ENCODE results near the gene RAB40C. TPM values are rescaled to one million over a fixed set of nuclear protein-coding genes. Genes with fewer than 3 reads are reported as not detected.

The RAB40C gene
- total RNA-seq, 2 donors from 2014 or later: 11.1 to 13.5 TPM

GRCh38 chr16:674214-674881 is 84.5 kb downstream of the RAB40C start:
- no peak overlapping the region for H3K4me3 ChIP-seq
- no peaks in the 10 kb centered on the region for H3K9me3 ChIP-seq
- TF ChIP-seq, protein P1, sequence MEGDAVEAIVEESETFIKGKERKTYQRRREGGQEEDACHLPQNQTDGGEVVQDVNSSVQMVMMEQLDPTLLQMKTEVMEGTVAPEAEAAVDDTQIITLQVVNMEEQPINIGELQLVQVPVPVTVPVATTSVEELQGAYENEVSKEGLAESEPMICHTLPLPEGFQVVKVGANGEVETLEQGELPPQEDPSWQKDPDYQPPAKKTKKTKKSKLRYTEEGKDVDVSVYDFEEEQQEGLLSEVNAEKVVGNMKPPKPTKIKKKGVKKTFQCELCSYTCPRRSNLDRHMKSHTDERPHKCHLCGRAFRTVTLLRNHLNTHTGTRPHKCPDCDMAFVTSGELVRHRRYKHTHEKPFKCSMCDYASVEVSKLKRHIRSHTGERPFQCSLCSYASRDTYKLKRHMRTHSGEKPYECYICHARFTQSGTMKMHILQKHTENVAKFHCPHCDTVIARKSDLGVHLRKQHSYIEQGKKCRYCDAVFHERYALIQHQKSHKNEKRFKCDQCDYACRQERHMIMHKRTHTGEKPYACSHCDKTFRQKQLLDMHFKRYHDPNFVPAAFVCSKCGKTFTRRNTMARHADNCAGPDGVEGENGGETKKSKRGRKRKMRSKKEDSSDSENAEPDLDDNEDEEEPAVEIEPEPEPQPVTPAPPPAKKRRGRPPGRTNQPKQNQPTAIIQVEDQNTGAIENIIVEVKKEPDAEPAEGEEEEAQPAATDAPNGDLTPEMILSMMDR (IDR thresholded peaks at IDR 0.05): no peak
- no peaks in the 10 kb centered on the region for H3K27me3 ChIP-seq
- DNase-seq (ENCODE audit: low spot score): no peak
- peak overlapping the region; percentile 23 to 47 for H3K27ac ChIP-seq
- H3K4me1 ChIP-seq: peaks cover 0 to 31% of the 10 kb centered on the region in 2 donors
- peaks cover 44% of the 10 kb centered on the region for H3K36me3 ChIP-seq

DNA sequence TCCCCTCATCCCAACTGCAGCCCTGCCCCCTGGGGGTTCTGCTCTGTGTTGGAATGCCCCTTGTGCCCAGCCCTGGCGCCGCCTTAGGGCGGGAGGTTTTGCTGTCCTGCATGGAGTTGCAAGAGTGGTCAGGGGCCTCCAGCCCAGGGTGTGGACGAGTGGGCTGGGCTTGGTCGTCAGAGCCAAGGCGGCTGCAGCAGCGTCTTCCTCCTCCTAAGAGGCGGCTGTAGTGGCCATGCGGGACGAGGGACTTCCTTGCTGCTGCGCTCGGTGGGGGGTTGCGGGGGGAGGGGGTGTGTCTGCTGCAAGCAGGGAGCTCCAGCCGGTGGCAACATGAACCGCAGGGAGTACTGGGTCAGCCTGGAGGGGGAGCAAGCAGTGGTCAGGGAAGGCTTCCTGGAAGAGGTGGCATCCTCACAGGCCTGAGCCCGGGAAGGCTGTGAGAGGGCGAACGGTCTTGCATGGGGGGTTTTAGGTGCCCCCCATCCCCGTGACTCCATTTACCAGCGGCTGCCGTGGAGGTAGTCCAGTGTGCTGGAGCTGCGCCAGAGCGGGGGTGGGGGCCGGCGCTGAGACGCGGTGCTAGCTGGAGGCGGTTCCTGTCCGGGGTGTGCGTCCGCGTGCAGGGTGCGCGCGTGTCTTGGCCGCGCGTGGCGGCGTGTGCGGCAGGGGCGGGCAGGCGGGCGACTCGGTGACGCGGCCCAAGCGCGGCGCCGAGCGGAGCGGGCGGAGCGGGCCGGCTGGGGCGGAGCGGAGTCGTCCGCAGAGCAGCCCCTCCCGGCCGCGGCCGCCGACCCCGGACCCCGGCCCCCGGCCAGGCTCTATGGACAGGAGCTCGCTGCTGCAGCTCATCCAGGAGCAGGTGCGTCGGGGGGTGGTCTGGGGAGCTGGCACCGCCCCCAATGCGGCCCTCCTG is 85.4 kb downstream of the RAB40C start, which contains the start of gene RHBDL1:
RHBDL1 (plus strand) TSS at position 704 of the 916 bp plus-strand sequence; CDS start at position 824, 120 bp downstream.
- peak within 1 kb of the TSS; percentile 23 to 53 for H3K27ac ChIP-seq
- H3K27me3 ChIP-seq: no peaks in the 10 kb centered on the region
- no peak for DNase-seq (ENCODE audit: low spot score)
- no peaks in the 10 kb centered on the region for H3K9me3 ChIP-seq
- TF ChIP-seq, protein P1 (IDR thresholded peaks at IDR 0.05): no peak
- peak within 1 kb of the TSS; percentile 32 to 50 for H3K4me3 ChIP-seq
- H3K36me3 ChIP-seq: peaks cover 35% of the 10 kb centered on the region
- H3K4me1 ChIP-seq: peaks cover 0 to 31% of the 10 kb centered on the region in 2 donors

DNA sequence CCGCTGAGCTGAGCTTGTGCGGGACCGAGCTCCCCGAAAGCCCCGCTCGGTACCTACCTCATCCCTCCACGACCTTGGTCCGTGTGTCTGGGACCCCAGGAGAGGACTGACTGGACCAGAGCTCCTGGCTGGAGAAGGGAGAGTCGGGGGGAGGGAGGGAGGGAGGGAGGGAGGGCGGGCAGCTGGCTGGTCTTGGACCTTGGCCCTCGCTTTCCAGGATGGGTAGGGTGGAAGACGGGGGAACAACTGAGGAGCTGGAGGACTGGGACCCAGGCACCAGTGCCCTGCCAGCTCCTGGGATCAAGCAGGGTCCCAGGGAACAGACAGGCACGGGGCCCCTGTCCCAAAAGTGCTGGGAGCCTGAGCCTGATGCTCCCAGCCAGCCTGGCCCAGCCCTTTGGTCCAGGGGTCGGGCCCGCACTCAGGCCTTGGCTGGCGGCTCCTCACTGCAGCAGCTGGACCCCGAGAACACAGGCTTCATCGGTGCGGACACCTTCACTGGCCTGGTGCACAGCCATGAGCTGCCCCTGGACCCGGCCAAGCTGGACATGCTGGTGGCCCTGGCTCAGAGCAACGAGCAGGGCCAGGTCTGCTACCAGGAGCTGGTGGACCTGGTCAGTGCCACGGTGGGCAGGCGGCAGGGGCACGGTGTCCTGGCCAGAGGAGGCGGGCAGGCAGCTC is 86.2 kb downstream of the RAB40C start:
- peak overlapping the region in 1 of 2 donors; percentile 53 for H3K27ac ChIP-seq

GRCh38 chr16:676565-676902 is 86.7 kb downstream of the RAB40C start:
- Histone ChIP-seq H3K27ac (no peak overlapping the region), H3K4me1 (peaks cover 0 to 40% of the 10 kb centered on the region in 2 donors), H3K4me3 (no peak overlapping the region), H3K27me3 (no peaks in the 10 kb centered on the region), H3K9me3 (no peaks in the 10 kb centered on the region), H3K36me3 (peaks cover 25% of the 10 kb centered on the region)
- TF ChIP-seq, protein P1 (IDR thresholded peaks at IDR 0.05): no peak
- DNase-seq (ENCODE audit: low spot score): no peak

More for the DNA sequence above, 86.2 kb downstream of the RAB40C start:
- Histone ChIP-seq H3K27me3 (no peaks in the 10 kb centered on the region), H3K36me3 (peaks cover 27% of the 10 kb centered on the region), H3K9me3 (no peaks in the 10 kb centered on the region), H3K4me1 (peaks cover 0 to 35% of the 10 kb centered on the region in 2 donors), H3K4me3 (peak overlapping the region; percentile 32 to 50)
- no peak for DNase-seq (ENCODE audit: low spot score)
- TF ChIP-seq, protein P1 (IDR thresholded peaks at IDR 0.05): no peak

DNA sequence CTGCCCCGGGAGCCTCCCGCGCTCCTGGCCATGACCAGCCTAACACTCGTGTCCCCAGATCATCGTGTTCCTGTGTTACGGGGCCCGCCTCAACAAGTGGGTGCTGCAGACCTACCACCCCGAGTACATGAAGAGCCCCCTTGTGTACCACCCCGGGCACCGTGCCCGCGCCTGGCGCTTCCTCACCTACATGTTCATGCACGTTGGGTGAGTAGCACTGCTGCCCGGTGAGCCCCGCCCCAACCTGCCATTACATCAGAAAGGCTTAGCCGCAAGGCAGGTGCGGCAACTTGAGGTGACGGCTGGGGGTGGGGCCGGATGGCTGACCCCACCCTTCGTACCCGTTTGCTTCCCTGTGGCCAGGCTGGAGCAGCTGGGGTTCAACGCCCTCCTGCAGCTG is 87.0 kb downstream of the RAB40C start:
- Histone ChIP-seq H3K9me3 (no peaks in the 10 kb centered on the region), H3K27me3 (no peaks in the 10 kb centered on the region), H3K36me3 (peaks cover 25% of the 10 kb centered on the region), H3K4me1 (peaks cover 0 to 44% of the 10 kb centered on the region in 2 donors), H3K4me3 (no peak overlapping the region), H3K27ac (no peak overlapping the region)
- TF ChIP-seq, protein P1 (IDR thresholded peaks at IDR 0.05): no peak
- DNase-seq (ENCODE audit: low spot score): no peak
